ENCODE measurements around the gene CFLAR. TPM values are rescaled to one million over a fixed set of nuclear protein-coding genes. Genes with fewer than 3 reads are reported as not detected.
"Not testable (repeated sequence)": the region's sequence is repeated elsewhere in the genome, so short reads cannot be mapped to it uniquely, and the experiment has no call there.

The CFLAR gene
- total RNA-seq, 4 donors from 2014 or later = 176 to 217 (median 201) TPM

GRCh38 chr2:201110615-201111014 is 5.3 kb upstream of the CFLAR start:
- Histone ChIP-seq H3K9me3 (no peaks in the 10 kb centered on the region), H3K36me3 (no peaks in the 10 kb centered on the region), H3K4me3 (no peak overlapping the region), H3K27ac (no peak overlapping the region), H3K4me1 (no peaks in the 10 kb centered on the region), H3K27me3 (no peaks in the 10 kb centered on the region)
- no peak for TF ChIP-seq POLR2A (IDR thresholded peaks at IDR 0.05)
- TF ChIP-seq, protein P1, sequence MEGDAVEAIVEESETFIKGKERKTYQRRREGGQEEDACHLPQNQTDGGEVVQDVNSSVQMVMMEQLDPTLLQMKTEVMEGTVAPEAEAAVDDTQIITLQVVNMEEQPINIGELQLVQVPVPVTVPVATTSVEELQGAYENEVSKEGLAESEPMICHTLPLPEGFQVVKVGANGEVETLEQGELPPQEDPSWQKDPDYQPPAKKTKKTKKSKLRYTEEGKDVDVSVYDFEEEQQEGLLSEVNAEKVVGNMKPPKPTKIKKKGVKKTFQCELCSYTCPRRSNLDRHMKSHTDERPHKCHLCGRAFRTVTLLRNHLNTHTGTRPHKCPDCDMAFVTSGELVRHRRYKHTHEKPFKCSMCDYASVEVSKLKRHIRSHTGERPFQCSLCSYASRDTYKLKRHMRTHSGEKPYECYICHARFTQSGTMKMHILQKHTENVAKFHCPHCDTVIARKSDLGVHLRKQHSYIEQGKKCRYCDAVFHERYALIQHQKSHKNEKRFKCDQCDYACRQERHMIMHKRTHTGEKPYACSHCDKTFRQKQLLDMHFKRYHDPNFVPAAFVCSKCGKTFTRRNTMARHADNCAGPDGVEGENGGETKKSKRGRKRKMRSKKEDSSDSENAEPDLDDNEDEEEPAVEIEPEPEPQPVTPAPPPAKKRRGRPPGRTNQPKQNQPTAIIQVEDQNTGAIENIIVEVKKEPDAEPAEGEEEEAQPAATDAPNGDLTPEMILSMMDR (IDR thresholded peaks at IDR 0.05) = no peak
- intact Hi-C loops (cut with DNase I; ENCODE audit: low total_unique reads) = no loop called here
- no peak for DNase-seq

GRCh38 chr2:201111096-201111495 is 4.9 kb upstream of the CFLAR start:
- DNase-seq = no peak
- TF ChIP-seq POLR2A (IDR thresholded peaks at IDR 0.05) = no peak
- TF ChIP-seq, protein P1 (IDR thresholded peaks at IDR 0.05) = no peak
- H3K4me3 ChIP-seq = no peak overlapping the region
- intact Hi-C loops (cut with DNase I; ENCODE audit: low total_unique reads) = no loop called here
- no peaks in the 10 kb centered on the region for H3K27me3 ChIP-seq
- no peaks in the 10 kb centered on the region for H3K9me3 ChIP-seq
- no peak overlapping the region for H3K27ac ChIP-seq
- no peaks in the 10 kb centered on the region for H3K36me3 ChIP-seq
- no peaks in the 10 kb centered on the region for H3K4me1 ChIP-seq

GRCh38 chr2:201114350-201114749 is 1.6 kb upstream of the CFLAR start:
- Histone ChIP-seq H3K4me1 (no peaks in the 10 kb centered on the region), H3K36me3 (no peaks in the 10 kb centered on the region), H3K4me3 (no peak overlapping the region), H3K27me3 (no peaks in the 10 kb centered on the region), H3K27ac (no peak overlapping the region), H3K9me3 (no peaks in the 10 kb centered on the region)
- no peak for DNase-seq
- TF ChIP-seq, protein P1 (IDR thresholded peaks at IDR 0.05) = no peak
- TF ChIP-seq POLR2A (IDR thresholded peaks at IDR 0.05) = no peak
- intact Hi-C loops (cut with DNase I; ENCODE audit: low total_unique reads) = no loop called here

- Histone ChIP-seq H3K4me1 (no peaks in the 10 kb centered on the region), H3K27me3 (no peaks in the 10 kb centered on the region), H3K36me3 (no peaks in the 10 kb centered on the region), H3K27ac (peak overlapping the region in 1 of 2 donors; percentile 97), H3K4me3 (no peak overlapping the region), H3K9me3 (no peaks in the 10 kb centered on the region)
- DNase-seq = no peak
- no peak for TF ChIP-seq POLR2A (IDR thresholded peaks at IDR 0.05)
- TF ChIP-seq, protein P1 (IDR thresholded peaks at IDR 0.05) = no peak
- intact Hi-C loops (cut with DNase I; ENCODE audit: low total_unique reads) = no loop called here
Measured at GRCh38 chr2:201114846-201115245, 1.1 kb upstream of the CFLAR start.

- TF ChIP-seq, protein P1 (IDR thresholded peaks at IDR 0.05) = peak in 3 of 4 experiments; percentile 14 to 31 (median 24)
- TF ChIP-seq POLR2A (IDR thresholded peaks at IDR 0.05) = peak in 1 of 2 donors; percentile 5
- Histone ChIP-seq H3K27me3 (no peaks in the 10 kb centered on the region), H3K36me3 (no peaks in the 10 kb centered on the region), H3K4me3 (peak overlapping the region; percentile 85 to 95), H3K4me1 (no peaks in the 10 kb centered on the region), H3K9me3 (no peaks in the 10 kb centered on the region), H3K27ac (peak overlapping the region; percentile 97 to 100)
- intact Hi-C loops (cut with DNase I; ENCODE audit: low total_unique reads) = no loop called here
- peak; percentile 72 to 80 for DNase-seq
Measured at GRCh38 chr2:201116959-201117734, 1.2 kb downstream of the CFLAR start.

DNA sequence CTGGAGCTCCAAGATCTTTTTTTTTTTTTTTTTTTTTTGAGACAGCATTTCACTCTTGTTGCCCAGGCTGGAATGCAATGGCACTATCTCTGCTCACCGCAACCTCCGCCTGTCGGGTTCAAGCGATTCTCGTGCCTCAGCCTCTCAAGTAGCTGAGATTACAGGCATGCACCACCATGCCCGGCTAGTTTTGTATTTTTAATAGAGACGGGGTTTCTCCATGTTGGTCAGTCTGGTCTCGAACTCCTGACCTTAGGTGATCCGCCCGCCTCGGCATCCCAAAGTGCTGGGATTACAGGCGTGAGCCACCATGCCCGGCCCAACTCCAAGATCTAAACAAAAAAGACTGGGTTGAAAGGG is 1.8 kb downstream of the CFLAR start:
- intact Hi-C loops (cut with DNase I; ENCODE audit: low total_unique reads); DNase-seq; H3K27me3 ChIP-seq; H3K9me3 ChIP-seq; H3K4me1 ChIP-seq; H3K36me3 ChIP-seq: not testable (repeated sequence)
- H3K4me3 ChIP-seq = peak overlapping the region; percentile 85 to 95
- H3K27ac ChIP-seq = peak overlapping the region; percentile 97 to 100

Data from uterus (tissue), 4 donors.